Cardiac fibroblast (primary cell): Measurements from ENCODE around the gene ZBTB25.

ENCODE experiments used
- DNase-seq, 2 donors: peaks; one replicate each; pipeline versions ENCODE4 v3.0.0 to v3.0.0-alpha.2; 2010; ENCODE audit warnings: low read depth in 2 of 2
- H3K4me3 ChIP-seq, 2 donors: replicated peaks in 1 of 2; 1 replicate in 1 of 2; 2 replicates in 1 of 2; pipeline ENCODE4 v1.5.1; 2011; ENCODE audit warnings: low read depth in 2 of 2, low read length in 2 of 2, mild to moderate bottlenecking in 2 of 2, moderate library complexity in 1 of 2
- TF ChIP-seq, protein P1 (sequence below): IDR thresholded peaks from one replicate; pipeline ENCODE4 v1.5.1; 2011; ENCODE audit warnings: low read depth, mild to moderate bottlenecking, low read length, inconsistent platforms

ZBTB25 gene

DNA sequence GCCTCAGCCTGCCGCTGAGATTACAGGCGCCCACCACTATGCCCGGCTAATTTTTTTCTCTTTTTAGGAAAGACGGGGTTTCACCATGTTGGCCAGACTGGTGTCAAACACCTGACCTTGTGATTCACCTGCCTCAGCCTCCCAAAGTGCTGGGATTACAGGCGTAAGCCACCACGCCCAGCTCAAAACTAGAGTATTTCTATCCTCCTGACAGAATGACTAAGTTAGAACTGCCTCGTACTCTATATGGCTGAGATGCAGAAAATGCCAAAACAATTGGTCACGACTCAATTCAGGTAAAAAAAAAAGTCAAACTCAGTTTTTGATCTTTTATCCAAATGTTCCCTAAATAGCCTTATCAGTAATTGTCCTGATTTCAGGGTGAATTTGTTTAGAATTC, 27.2 kb downstream of the ZBTB25 start:
- TF ChIP-seq, protein P1, sequence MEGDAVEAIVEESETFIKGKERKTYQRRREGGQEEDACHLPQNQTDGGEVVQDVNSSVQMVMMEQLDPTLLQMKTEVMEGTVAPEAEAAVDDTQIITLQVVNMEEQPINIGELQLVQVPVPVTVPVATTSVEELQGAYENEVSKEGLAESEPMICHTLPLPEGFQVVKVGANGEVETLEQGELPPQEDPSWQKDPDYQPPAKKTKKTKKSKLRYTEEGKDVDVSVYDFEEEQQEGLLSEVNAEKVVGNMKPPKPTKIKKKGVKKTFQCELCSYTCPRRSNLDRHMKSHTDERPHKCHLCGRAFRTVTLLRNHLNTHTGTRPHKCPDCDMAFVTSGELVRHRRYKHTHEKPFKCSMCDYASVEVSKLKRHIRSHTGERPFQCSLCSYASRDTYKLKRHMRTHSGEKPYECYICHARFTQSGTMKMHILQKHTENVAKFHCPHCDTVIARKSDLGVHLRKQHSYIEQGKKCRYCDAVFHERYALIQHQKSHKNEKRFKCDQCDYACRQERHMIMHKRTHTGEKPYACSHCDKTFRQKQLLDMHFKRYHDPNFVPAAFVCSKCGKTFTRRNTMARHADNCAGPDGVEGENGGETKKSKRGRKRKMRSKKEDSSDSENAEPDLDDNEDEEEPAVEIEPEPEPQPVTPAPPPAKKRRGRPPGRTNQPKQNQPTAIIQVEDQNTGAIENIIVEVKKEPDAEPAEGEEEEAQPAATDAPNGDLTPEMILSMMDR, result no peak
- no peak for DNase-seq
- no peak overlapping the region for H3K4me3 ChIP-seq

DNA sequence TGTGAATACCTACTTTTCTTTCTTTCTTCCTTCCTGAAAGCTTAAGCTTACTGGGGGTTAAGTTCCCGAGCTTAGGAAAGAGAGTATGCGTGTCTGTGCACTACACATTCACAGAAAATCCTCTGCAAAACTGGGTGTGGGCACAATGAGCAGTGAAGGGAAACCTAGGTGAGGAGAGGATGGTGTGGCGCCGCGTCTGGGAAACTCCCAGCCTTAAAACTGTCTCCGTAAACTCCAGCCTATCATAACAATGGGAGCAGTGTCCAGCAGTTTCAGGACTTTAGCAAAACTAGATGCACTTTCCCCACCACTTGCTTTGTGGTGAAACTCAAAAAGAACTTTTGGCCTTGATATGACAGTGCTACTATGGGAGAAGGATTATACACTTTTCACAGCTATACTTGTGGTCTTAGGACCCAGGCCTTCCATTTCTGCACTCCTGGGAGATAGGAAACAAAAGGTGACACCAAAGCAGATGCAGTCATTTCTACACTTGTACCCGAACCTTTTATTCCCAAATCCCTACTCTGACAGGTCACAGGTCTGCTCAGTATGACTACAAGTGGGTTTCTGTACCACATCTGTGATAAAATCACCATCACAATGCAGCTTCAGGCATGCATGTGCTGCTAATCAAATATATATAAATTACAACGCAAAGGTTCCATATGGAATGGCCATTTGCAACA, 27.9 kb downstream of the ZBTB25 start:
- TF ChIP-seq, protein P1, result no peak
- H3K4me3 ChIP-seq, result no peak overlapping the region
- no peak for DNase-seq

DNA sequence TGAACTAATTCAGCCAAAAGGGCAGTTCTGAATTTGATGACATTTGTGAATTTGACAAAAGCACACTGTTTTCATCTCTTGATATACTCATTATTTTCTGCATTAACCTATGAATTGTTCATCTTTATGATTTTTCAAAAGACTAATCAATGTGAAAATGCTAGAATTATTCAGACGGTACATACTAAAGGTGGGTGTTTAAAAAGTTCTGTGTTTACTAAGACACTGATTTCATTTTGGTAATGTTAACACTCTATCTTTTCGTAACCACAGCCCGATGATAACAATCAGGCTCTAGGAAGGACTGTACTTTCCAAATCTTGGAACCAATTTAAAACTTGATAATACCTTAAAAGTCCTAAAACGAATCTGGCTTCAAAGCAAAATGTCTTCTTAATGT, 28.9 kb downstream of the ZBTB25 start:
- H3K4me3 ChIP-seq, result no peak overlapping the region
- TF ChIP-seq, protein P1, result no peak
- DNase-seq, result no peak

DNA sequence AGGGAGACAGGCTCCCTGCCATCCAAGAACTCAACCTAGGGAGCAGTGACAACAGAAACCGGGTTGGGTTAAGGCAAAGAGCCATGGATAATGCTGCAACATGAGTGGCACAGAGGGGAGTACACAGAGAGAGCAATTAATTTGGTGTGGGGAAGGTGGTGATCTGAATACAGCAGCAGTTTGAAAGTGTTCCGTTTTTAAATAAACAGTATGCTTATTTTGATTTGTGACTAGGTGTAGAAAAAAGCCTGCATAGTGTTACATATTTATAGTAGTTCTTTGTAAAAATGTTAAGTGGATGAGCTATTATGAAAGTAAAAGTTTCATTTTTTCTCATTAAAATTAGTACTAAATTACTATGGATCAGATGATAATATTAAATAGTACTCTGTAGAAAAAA, 29.6 kb downstream of the ZBTB25 start:
- no peak overlapping the region for H3K4me3 ChIP-seq
- TF ChIP-seq, protein P1, result no peak

DNA sequence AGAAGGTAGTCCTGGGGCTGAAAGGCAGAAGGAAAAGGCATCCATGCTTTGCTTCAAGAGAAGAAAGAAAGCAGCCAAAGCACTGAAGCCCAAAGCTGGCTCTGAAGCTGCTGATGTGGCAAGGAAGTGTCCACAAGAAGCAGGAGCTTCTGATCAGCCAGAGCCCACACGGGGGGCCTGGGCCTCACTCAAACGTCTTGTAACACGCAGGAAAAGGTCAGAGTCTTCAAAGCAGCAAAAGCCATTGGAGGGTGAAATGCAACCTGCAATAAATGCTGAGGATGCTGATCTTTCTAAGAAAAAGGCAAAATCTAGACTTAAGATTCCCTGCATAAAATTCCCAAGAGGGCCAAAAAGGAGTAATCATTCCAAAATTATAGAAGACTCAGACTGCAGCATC, 35.2 kb downstream of the ZBTB25 start:
- DNase-seq, result no peak
- H3K4me3 ChIP-seq, result no peak overlapping the region
- TF ChIP-seq, protein P1, result no peak

More for the DNA sequence above, 29.6 kb downstream of the ZBTB25 start:
- DNase-seq, result no peak

DNA sequence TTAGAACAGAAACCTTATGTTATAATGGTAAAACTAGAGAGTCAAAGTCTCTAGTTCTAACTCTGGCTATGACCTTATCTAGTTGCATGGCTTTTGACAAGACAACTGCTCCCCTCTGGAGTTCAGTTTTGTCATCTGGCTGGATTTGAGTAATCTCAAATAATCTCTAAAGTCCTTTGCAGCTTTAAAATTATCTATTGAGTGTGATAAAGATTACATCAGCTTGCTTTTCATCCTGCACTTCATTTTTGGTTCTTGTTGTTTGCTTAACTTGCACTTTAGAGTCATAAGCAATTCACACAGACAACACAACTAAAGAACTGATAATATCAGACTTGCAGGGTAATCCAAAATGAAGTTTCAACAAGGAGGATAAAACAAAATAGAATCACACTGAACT, 36.1 kb downstream of the ZBTB25 start:
- no peak overlapping the region for H3K4me3 ChIP-seq
- TF ChIP-seq, protein P1, result no peak
- DNase-seq, result no peak

DNA sequence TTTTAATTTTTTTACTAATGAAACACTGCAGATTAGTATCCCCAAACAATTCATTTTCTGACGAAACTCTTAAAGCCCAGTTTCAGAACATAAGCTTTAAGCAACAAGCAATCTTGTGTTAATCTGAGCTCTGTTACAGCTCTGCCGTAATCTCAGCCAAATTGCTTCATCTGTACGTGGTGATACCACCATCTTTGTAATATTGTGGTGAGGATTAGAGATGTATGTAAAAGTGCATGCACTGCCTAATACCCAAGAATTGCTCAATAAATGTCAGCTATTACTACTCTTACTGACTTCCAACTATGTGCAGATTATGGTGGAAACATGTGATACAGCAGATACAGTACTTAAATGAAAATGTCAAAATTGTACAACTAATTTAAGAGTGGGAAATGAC, 36.5 kb downstream of the ZBTB25 start:
- TF ChIP-seq, protein P1, result no peak
- DNase-seq, result peak in 1 of 2 donors; percentile 41
- H3K4me3 ChIP-seq, result no peak overlapping the region
